KMS-11 (cell line): ENCODE measurements around the gene LHX6.

Source experiments
- H2AFZ ChIP-seq: fragments of 200-600 bp; sonication (generic); 2 replicates; pipeline ENCODE4 v1.6.1; 2016; ENCODE audit warnings: antibody characterized with exemption, mixed run types, low read depth
- H3K27ac ChIP-seq: fragments of 200-600 bp; sonication (generic); 2 replicates; pipeline ENCODE4 v1.6.1; 2016; ENCODE audit warnings: mild to moderate bottlenecking, mixed run types
- H3K27me3 ChIP-seq: fragments of 200-600 bp; sonication (generic); 2 replicates; pipeline ENCODE4 v1.6.1; 2017; ENCODE audit warnings: mild to moderate bottlenecking, low read depth, mixed run types, moderate library complexity; ENCODE audit not compliant: insufficient read depth
- H3K36me3 ChIP-seq: fragments of 200-600 bp; sonication (generic); 2 replicates; pipeline ENCODE4 v1.6.1; 2017; ENCODE audit warnings: mild to moderate bottlenecking, mixed run types; ENCODE audit not compliant: insufficient read depth
- H3K4me1 ChIP-seq: fragments of 200-600 bp; sonication (generic); 2 replicates; pipeline ENCODE4 v1.6.1; 2016; ENCODE audit warnings: mild to moderate bottlenecking, low read depth, mixed run types; ENCODE audit not compliant: poor library complexity, severe bottlenecking
- H3K4me2 ChIP-seq: fragments of 200-600 bp; sonication (generic); 2 replicates; pipeline ENCODE4 v1.7.0; 2016; ENCODE audit warnings: mild to moderate bottlenecking, mixed run types
- H3K4me3 ChIP-seq: fragments of 200-600 bp; sonication (generic); IDR thresholded peaks from 2 replicates; pipeline ENCODE4 v1.6.1; 2017; ENCODE audit warnings: low read depth, low read length, mixed read lengths; ENCODE audit not compliant: insufficient read depth
- H3K79me2 ChIP-seq: fragments of 200-600 bp; sonication (generic); 2 replicates; pipeline ENCODE4 v1.6.1; 2016; ENCODE audit warnings: low read depth, mixed run types; ENCODE audit not compliant: insufficient read depth
- H3K9ac ChIP-seq: fragments of 200-600 bp; sonication (generic); 2 replicates; pipeline ENCODE4 v1.6.1; 2016; ENCODE audit warnings: mild to moderate bottlenecking, mixed run types
- H4K20me1 ChIP-seq: fragments of 200-600 bp; sonication (generic); 2 replicates; pipeline ENCODE4 v1.6.1; 2016; ENCODE audit warnings: mild to moderate bottlenecking, mixed run types; ENCODE audit not compliant: insufficient read depth
- CTCF ChIP-seq: fragments of 200-600 bp; sonication (generic); conservative IDR thresholded peaks from 2 replicates; pipeline ENCODE4 v1.6.1; 2017; ENCODE audit warnings: low read depth, mild to moderate bottlenecking, antibody characterized with exemption, low read length, moderate library complexity, mixed read lengths

Gene LHX6

GRCh38 chr9:122197882-122198281 is 30.9 kb downstream of the LHX6 start:
- H3K4me1 ChIP-seq, result no peaks in the 10 kb centered on the region
- H3K36me3 ChIP-seq, result no peaks in the 10 kb centered on the region
- H3K79me2 ChIP-seq, result no peaks in the 10 kb centered on the region
- H3K27ac ChIP-seq, result no peak overlapping the region
- no peak overlapping the region for H2AFZ ChIP-seq
- TF ChIP-seq CTCF, result no peak
- H3K9ac ChIP-seq, result no peak overlapping the region
- no peaks in the 10 kb centered on the region for H4K20me1 ChIP-seq
- no peaks in the 10 kb centered on the region for H3K27me3 ChIP-seq
- H3K4me2 ChIP-seq, result no peak overlapping the region
- H3K4me3 ChIP-seq, result no peak overlapping the region

GRCh38 chr9:122197426-122197825 is 31.3 kb downstream of the LHX6 start:
- Histone ChIP-seq H3K4me1 (no peaks in the 10 kb centered on the region), H3K4me2 (no peak overlapping the region), H3K27ac (no peak overlapping the region), H3K79me2 (no peaks in the 10 kb centered on the region), H3K9ac (no peak overlapping the region), H4K20me1 (no peaks in the 10 kb centered on the region), H3K36me3 (no peaks in the 10 kb centered on the region), H3K4me3 (no peak overlapping the region), H2AFZ (no peak overlapping the region), H3K27me3 (no peaks in the 10 kb centered on the region)
- TF ChIP-seq CTCF, result no peak

GRCh38 chr9:122195875-122196274 is 32.9 kb downstream of the LHX6 start:
- Histone ChIP-seq H3K27ac (no peak overlapping the region), H3K4me1 (no peaks in the 10 kb centered on the region), H3K4me2 (no peak overlapping the region), H3K9ac (no peak overlapping the region), H2AFZ (no peak overlapping the region), H3K27me3 (no peaks in the 10 kb centered on the region), H4K20me1 (no peaks in the 10 kb centered on the region), H3K36me3 (no peaks in the 10 kb centered on the region), H3K79me2 (no peaks in the 10 kb centered on the region), H3K4me3 (no peak overlapping the region)
- no peak for TF ChIP-seq CTCF

GRCh38 chr9:122193651-122194050 is 35.1 kb downstream of the LHX6 start:
- H3K4me1 ChIP-seq, result no peaks in the 10 kb centered on the region

More at GRCh38 chr9:122193651-122194050, 35.1 kb downstream of the LHX6 start:
- Histone ChIP-seq H3K4me2 (no peak overlapping the region), H3K36me3 (no peaks in the 10 kb centered on the region), H3K79me2 (no peaks in the 10 kb centered on the region), H3K27ac (no peak overlapping the region), H2AFZ (no peak overlapping the region), H3K4me3 (no peak overlapping the region), H3K27me3 (no peaks in the 10 kb centered on the region), H4K20me1 (no peaks in the 10 kb centered on the region), H3K9ac (no peak overlapping the region)
- TF ChIP-seq CTCF, result no peak
